Kidney (tissue), 14 donors: Measurements from ENCODE around the gene RPP38. TPM values are rescaled to one million over a fixed set of nuclear protein-coding genes. Genes with fewer than 3 reads are reported as not detected.

ENCODE experiments used
- DNase-seq, 5 donors: peaks; one replicate each; pipeline ENCODE4 v3.0.0-alpha.2; 2013 to 2020
- FAIRE-seq: peaks from 2 replicates; lab custom pipeline; 2012; peaks lifted over from hg19 to GRCh38; lab: Jason Lieb, UNC
- H3K27ac ChIP-seq, 2 donors: one replicate each; pipeline ENCODE4 v1.7.0; 2013; ENCODE audit warnings: low read depth in 2 of 2, low read length in 2 of 2, inconsistent platforms in 1 of 2
- H3K27me3 ChIP-seq: one replicate; pipeline ENCODE4 v1.7.1; 2013; ENCODE audit warnings: low read length, inconsistent platforms; ENCODE audit not compliant: control insufficient read depth, insufficient read depth
- H3K36me3 ChIP-seq, 3 donors: one replicate each; pipeline versions ENCODE4 v1.7.0 to v1.7.1; 2013; ENCODE audit warnings: low read length in 3 of 3, control low read depth in 1 of 3, inconsistent platforms in 1 of 3; ENCODE audit not compliant: insufficient read depth in 3 of 3, control insufficient read depth in 2 of 3
- H3K4me1 ChIP-seq, 3 donors: one replicate each; pipeline versions ENCODE4 v1.7.0 to v1.7.1; 2013; ENCODE audit warnings: low read length in 3 of 3, inconsistent platforms in 1 of 3, low read depth in 1 of 3; ENCODE audit not compliant: control insufficient read depth in 2 of 3, insufficient read depth in 2 of 3
- H3K4me3 ChIP-seq, 3 donors: one replicate each; pipeline versions ENCODE4 v1.7.0 to v1.8.1; 2013; ENCODE audit warnings: low read length in 3 of 3, control low read depth in 1 of 3, inconsistent platforms in 1 of 3
- H3K9ac ChIP-seq, 3 donors: one replicate each; pipeline versions ENCODE4 v1.7.0 to v1.7.1; 2013; ENCODE audit warnings: low read length in 3 of 3, control low read depth in 1 of 3, inconsistent platforms in 1 of 3
- H3K9me3 ChIP-seq, 3 donors: one replicate each; pipeline versions ENCODE4 v1.7.0 to v1.7.1; 2013; ENCODE audit warnings: low read length in 3 of 3, control low read depth in 1 of 3, inconsistent platforms in 1 of 3; ENCODE audit not compliant: control insufficient read depth in 2 of 3, insufficient read depth in 1 of 3
- intact Hi-C: fragments of 100-400 bp; cut with DNase I; formaldehyde crosslinking; loops from one replicate; pipeline ENCODE4 v1.11.1; 2022
- polyA plus RNA-seq: library from polyadenylated mRNA; stranded (reverse); fragments of 350-450 nt; fragmentation: Illumina TruSeq; extraction: RNeasy Lipid Tissue Mini Kit (QIAGEN cat#74804); gene quantifications from one replicate; pipeline ENCODE4 v1.2.3, GENCODE V29; 2014; ENCODE audit warnings: low read depth, low replicate concordance; ENCODE audit not compliant: insufficient read depth
- total RNA-seq: library from RNA; stranded (reverse); fragmentation: NEBNext Ultra II Directional; extraction: Animal tissue kit (Norgen Biotek cat#: 25700); gene quantifications from one replicate; pipeline ENCODE4 v1.2.1, GENCODE V29; 2021
- TF ChIP-seq, protein P1 (sequence below): IDR thresholded peaks from 3 replicates; pipeline ENCODE4 v1.5.1; 2012; ENCODE audit warnings: mild to moderate bottlenecking, moderate library complexity, borderline replicate concordance; ENCODE audit not compliant: insufficient read depth; ENCODE audit errors: extremely low read depth
- donor health status: control.
- donor health status: control.
- donor health status: control.
- donor health status: control.
- donor health status: control.
- donor health status: DM: yes; HTN: yes; CAD: no.
- donor health status: Normal renal cell carcinoma (clear cell type).

RPP38 gene
- total and polyA plus RNA-seq, 2 donors from 2014 or later, result 18.1 to 20.1 TPM

GRCh38 chr10:15123749-15124184, 26.6 kb downstream of the RPP38 start:
- Histone ChIP-seq H3K9ac (no peak overlapping the region), H3K27me3 (no peaks in the 10 kb centered on the region), H3K9me3 (peaks cover 0 to 3% (median 0%) of the 10 kb centered on the region in 3 donors), H3K4me1 (no peaks in the 10 kb centered on the region), H3K27ac (no peak overlapping the region), H3K4me3 (no peak overlapping the region), H3K36me3 (peaks cover 8 to 15% (median 9%) of the 10 kb centered on the region in 3 donors)
- TF ChIP-seq, protein P1, sequence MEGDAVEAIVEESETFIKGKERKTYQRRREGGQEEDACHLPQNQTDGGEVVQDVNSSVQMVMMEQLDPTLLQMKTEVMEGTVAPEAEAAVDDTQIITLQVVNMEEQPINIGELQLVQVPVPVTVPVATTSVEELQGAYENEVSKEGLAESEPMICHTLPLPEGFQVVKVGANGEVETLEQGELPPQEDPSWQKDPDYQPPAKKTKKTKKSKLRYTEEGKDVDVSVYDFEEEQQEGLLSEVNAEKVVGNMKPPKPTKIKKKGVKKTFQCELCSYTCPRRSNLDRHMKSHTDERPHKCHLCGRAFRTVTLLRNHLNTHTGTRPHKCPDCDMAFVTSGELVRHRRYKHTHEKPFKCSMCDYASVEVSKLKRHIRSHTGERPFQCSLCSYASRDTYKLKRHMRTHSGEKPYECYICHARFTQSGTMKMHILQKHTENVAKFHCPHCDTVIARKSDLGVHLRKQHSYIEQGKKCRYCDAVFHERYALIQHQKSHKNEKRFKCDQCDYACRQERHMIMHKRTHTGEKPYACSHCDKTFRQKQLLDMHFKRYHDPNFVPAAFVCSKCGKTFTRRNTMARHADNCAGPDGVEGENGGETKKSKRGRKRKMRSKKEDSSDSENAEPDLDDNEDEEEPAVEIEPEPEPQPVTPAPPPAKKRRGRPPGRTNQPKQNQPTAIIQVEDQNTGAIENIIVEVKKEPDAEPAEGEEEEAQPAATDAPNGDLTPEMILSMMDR, result no peak
- intact Hi-C loops, result no loop called here
- DNase-seq (no peak), FAIRE-seq (no peak)

- no peak for FAIRE-seq
- H3K36me3 ChIP-seq, result peaks cover 3 to 11% (median 7%) of the 10 kb centered on the region in 3 donors
Measured at GRCh38 chr10:15124190-15124589, 27.0 kb downstream of the RPP38 start.

DNA sequence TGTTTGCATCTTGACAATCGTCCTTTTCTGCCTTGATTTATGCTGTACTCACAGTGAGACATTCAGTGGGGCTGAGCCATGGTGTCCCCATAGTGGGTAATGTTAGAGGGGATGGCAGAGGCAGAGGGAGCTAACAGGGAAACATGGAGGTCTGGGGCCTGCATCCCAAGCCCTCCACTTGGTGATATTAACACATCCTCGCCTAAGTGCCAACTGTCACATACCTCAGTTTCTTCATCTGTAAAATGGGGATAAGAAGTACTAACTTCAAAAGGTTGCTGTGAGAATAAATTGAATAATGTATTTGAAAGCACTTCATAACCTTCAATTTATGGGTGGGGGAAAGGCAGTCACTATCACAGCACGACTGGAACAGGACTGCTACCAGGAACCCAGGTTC, 27.8 kb downstream of the RPP38 start:
- no peak for DNase-seq
- no peak for FAIRE-seq
- H3K9me3 ChIP-seq, result peaks cover 0 to 3% (median 0%) of the 10 kb centered on the region in 3 donors
- H3K9ac ChIP-seq, result no peak overlapping the region
- no peak overlapping the region for H3K4me3 ChIP-seq
- no peaks in the 10 kb centered on the region for H3K4me1 ChIP-seq
- intact Hi-C loops, result no loop called here
- peaks cover 3 to 6% (median 5%) of the 10 kb centered on the region in 3 donors for H3K36me3 ChIP-seq
- TF ChIP-seq, protein P1, result no peak
- H3K27me3 ChIP-seq, result no peaks in the 10 kb centered on the region
- no peak overlapping the region for H3K27ac ChIP-seq

More at GRCh38 chr10:15124190-15124589, 27.0 kb downstream of the RPP38 start:
- no peak overlapping the region for H3K9ac ChIP-seq
- no peak for DNase-seq
- no peaks in the 10 kb centered on the region for H3K4me1 ChIP-seq
- H3K27me3 ChIP-seq, result no peaks in the 10 kb centered on the region
- TF ChIP-seq, protein P1, result no peak
- no peak overlapping the region for H3K27ac ChIP-seq
- H3K4me3 ChIP-seq, result no peak overlapping the region
- peaks cover 0 to 3% (median 0%) of the 10 kb centered on the region in 3 donors for H3K9me3 ChIP-seq
- intact Hi-C loops, result no loop called here

GRCh38 chr10:15131330-15131729, 34.2 kb downstream of the RPP38 start:
- intact Hi-C loops, result no loop called here
- H3K36me3 ChIP-seq, result peaks cover 2 to 29% (median 21%) of the 10 kb centered on the region in 3 donors
- DNase-seq (no peak), FAIRE-seq (no peak)
- TF ChIP-seq, protein P1, result no peak
- no peaks in the 10 kb centered on the region for H3K4me1 ChIP-seq
- H3K9me3 ChIP-seq, result peaks cover 0 to 2% (median 0%) of the 10 kb centered on the region in 3 donors
- no peaks in the 10 kb centered on the region for H3K27me3 ChIP-seq
- no peak overlapping the region for H3K9ac ChIP-seq
- no peak overlapping the region for H3K4me3 ChIP-seq
- no peak overlapping the region for H3K27ac ChIP-seq
